ENCODE data around the gene SPOP.

Gene SPOP

DNA sequence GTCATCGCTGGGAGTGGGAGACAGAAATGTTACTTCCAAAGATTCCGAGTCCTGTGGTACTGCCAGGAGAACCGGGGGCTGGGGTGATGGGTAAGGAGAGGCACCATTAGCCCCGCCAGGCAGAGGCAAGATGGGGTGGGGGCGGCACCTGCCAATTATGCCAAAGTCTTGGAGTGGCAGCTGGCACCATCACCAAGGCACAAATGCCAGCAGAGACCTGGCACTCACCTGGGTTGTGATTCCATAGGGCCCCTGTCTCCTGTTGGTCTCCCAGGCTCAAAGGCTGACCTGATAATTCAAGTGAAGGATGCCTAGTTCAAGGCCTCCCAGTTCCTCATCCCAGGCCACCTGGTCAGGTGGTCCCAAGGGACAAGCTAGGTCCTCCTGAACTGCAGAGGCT lies 94.7 kb downstream of the SPOP start:
- Mint-ChIP-seq H3K4me1 (no peaks in the 10 kb centered on the region), H3K27ac (no peak overlapping the region), H3K4me3 (no peak overlapping the region), H3K9me3 (no peaks in the 10 kb centered on the region), H3K36me3 (ENCODE audit: low read depth) (no peaks in the 10 kb centered on the region), H3K27me3 (ENCODE audit: low read depth) (peaks cover 9% of the 10 kb centered on the region)
- TF ChIP-seq, protein P1, sequence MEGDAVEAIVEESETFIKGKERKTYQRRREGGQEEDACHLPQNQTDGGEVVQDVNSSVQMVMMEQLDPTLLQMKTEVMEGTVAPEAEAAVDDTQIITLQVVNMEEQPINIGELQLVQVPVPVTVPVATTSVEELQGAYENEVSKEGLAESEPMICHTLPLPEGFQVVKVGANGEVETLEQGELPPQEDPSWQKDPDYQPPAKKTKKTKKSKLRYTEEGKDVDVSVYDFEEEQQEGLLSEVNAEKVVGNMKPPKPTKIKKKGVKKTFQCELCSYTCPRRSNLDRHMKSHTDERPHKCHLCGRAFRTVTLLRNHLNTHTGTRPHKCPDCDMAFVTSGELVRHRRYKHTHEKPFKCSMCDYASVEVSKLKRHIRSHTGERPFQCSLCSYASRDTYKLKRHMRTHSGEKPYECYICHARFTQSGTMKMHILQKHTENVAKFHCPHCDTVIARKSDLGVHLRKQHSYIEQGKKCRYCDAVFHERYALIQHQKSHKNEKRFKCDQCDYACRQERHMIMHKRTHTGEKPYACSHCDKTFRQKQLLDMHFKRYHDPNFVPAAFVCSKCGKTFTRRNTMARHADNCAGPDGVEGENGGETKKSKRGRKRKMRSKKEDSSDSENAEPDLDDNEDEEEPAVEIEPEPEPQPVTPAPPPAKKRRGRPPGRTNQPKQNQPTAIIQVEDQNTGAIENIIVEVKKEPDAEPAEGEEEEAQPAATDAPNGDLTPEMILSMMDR (IDR thresholded peaks at IDR 0.05; ENCODE audit: unreplicated experiment in 3 of 3), result no peak

DNA sequence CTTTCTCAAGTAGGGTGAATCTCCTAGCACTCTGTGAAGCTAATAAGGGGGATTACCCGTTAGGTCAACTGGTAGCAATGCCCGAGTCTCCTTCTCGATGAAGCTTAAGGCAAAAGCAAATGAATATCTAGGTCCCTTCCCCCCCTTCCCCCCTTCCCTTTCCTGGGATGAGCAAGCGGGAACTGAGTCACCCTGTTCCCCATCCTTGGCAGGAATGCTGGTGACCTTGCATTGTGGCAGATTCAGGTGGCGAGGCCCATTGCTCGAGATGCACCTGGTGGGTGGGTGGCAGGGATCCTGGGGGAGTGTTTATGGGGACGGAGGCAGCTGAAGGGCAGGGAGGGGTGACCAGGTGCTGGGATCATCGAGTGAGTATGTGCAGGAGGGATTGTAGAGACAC lies 95.1 kb downstream of the SPOP start:
- H3K9me3 Mint-ChIP-seq, result no peaks in the 10 kb centered on the region
- no peak overlapping the region for H3K27ac Mint-ChIP-seq
- TF ChIP-seq, protein P1 (IDR thresholded peaks at IDR 0.05; ENCODE audit: unreplicated experiment in 3 of 3), result no peak
- H3K4me3 Mint-ChIP-seq, result no peak overlapping the region
- H3K27me3 Mint-ChIP-seq (ENCODE audit: low read depth), result peaks cover 14% of the 10 kb centered on the region
- no peaks in the 10 kb centered on the region for H3K36me3 Mint-ChIP-seq (ENCODE audit: low read depth)
- H3K4me1 Mint-ChIP-seq, result no peaks in the 10 kb centered on the region

DNA sequence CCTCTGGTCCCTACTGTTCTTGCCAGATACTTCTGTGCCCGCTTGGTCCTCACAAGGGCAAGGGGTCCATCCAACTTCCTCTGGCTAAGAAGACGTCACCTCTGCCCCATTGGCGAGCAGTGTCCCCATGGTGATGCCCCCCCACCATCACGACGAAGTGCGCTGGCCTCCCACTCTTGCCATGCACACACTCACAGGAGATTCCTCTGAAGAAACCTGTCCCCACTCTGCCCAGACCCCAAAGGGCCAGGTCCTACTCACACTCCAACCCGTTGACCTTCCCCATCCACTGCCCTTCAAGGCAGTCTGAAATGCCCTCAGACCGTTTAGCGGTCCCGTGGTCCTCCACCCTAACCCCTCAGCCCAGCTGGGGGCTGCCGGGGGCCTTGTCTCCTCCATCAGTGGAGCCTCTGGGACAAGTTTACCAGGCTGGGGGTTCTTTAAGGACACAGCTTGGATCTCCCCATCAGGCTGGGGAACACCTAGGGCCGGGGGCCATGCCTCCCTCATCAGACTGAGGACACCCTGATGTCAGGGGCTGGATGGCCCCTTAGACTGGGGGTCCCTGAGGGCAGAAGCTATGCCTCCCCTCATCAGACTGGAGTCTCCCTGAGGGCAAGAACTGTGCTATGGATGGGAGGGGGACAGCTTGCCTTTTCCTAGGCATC lies 95.7 kb downstream of the SPOP start:
- Mint-ChIP-seq H3K36me3 (ENCODE audit: low read depth) (no peaks in the 10 kb centered on the region), H3K27me3 (ENCODE audit: low read depth) (peaks cover 18% of the 10 kb centered on the region), H3K4me3 (no peak overlapping the region), H3K27ac (no peak overlapping the region), H3K4me1 (no peaks in the 10 kb centered on the region), H3K9me3 (no peaks in the 10 kb centered on the region)
- TF ChIP-seq, protein P1 (IDR thresholded peaks at IDR 0.05; ENCODE audit: unreplicated experiment in 3 of 3), result no peak

DNA sequence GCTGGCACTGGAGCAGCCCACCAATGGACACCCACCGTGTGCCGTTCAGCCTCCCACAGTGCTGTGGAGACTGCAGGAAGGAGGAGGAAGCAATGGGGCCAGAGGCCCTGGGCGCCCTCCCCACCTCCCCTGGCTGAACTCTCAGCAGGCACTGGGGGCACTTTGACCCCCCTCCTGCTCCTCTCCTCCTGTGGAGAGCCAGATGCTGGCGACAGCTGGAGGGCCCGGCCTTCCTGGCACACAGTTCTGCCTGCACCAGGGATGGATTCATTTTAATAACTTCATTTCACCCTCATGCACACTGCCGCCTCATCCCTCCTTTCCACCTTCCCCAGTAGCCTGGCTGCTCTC lies 96.3 kb downstream of the SPOP start:
- TF ChIP-seq, protein P1 (IDR thresholded peaks at IDR 0.05; ENCODE audit: unreplicated experiment in 3 of 3), result no peak
- H3K4me3 Mint-ChIP-seq, result no peak overlapping the region
- H3K9me3 Mint-ChIP-seq, result no peaks in the 10 kb centered on the region
- no peaks in the 10 kb centered on the region for H3K4me1 Mint-ChIP-seq
- no peaks in the 10 kb centered on the region for H3K36me3 Mint-ChIP-seq (ENCODE audit: low read depth)
- H3K27ac Mint-ChIP-seq, result no peak overlapping the region
- H3K27me3 Mint-ChIP-seq (ENCODE audit: low read depth), result peaks cover 22% of the 10 kb centered on the region

DNA sequence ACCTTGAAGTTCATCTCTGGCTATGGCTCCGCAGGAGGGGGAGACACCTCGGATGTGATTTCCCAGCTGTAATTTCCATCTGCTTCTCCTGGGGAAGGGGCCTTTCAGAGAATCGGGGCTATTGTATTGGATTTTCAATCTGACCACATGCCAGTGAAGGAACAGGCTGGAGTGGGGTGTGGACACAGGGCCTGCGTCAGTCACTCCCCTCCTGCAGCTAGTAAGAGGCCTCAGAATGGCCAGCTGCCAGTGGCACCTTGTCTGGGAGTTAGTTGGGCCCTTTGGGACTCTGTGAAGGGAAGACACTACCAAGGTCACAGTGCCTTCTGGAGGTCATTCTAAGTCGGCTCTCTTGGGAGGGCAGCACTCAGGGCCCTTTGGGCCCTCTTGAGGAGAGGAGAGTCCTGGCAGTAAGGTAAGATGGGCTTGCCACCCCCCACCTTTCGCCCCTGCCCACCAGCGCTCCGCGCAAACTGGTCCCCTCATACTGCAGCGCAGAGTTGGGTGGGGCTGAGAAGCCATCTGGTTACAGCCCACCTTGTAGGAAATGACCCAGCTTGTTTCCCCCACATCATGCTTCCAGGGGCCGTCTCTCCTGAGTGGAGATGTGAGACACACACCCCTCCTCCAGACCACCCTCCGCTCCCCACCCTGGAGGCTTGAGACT lies 96.8 kb downstream of the SPOP start:
- TF ChIP-seq, protein P1 (IDR thresholded peaks at IDR 0.05; ENCODE audit: unreplicated experiment in 3 of 3), result no peak
- Mint-ChIP-seq H3K9me3 (no peaks in the 10 kb centered on the region), H3K4me1 (no peaks in the 10 kb centered on the region), H3K27ac (no peak overlapping the region), H3K36me3 (ENCODE audit: low read depth) (no peaks in the 10 kb centered on the region), H3K4me3 (no peak overlapping the region), H3K27me3 (ENCODE audit: low read depth) (peaks cover 25% of the 10 kb centered on the region)

Data from nephron (organoid).